Measurements from ENCODE around the gene MAP3K14.
"Not testable (repeated sequence)": the region's sequence is repeated elsewhere in the genome, so short reads cannot be mapped to it uniquely, and the experiment has no call there.

The MAP3K14 gene

DNA sequence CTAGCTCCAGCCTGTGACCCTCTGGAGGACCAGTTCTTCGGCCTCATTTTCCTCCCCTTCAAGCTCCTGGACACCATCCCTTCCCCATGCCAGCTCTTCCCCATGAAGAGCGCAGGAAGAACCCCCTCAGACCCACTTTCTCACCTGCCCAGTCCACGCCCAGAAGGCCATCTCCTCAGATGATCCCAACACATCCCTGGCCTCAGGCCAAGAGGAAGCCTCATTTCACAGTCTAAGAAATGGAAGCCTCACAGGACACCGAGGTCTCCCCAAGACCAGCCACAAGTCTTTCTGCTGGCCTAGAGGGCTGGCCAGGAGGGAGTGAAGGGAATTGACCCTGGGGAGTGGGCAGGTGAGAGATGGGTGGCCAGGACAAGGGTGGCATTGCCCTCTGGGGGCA, 62.9 kb downstream of the MAP3K14 start:
- DNase-seq = no peak

DNA sequence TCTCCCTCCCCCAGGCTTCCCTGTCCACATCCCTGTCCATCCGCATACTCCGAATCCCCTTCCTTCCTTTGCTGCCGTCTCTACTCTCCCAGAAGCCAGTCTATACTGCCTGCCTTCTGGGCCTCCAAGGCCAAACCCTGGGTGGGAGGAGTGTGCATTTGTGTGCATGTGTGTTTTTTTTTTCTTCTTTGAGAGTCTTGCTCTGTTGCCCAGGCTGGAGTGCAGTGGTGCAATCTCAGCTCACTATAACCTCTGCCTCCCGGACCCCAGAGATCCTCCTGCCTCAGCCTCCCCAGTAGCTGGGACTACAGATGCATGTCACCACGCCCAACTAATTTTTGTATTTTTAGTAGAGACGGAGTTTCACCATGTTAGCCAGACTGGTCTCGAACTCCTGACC, 63.6 kb downstream of the MAP3K14 start:
- not testable (repeated sequence) for DNase-seq

DNA sequence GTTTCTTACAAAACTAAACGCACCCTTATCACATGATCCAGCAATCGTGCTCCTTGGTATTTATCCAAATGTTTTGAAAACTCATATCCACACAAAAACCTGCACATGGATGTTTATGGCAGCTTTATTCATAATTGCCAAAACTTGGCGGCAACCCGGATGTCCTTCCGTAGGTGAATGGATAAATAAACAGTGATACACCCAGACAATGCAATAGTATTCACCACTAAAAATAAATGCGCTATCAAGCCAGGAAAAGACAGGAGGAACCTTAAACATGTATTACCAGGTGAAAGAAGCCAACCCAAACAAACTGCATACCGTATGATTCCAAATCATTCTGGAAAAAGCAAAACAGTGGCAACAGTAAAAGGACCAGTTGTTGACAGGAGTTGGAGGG, 64.9 kb downstream of the MAP3K14 start:
- no peak for DNase-seq

DNA sequence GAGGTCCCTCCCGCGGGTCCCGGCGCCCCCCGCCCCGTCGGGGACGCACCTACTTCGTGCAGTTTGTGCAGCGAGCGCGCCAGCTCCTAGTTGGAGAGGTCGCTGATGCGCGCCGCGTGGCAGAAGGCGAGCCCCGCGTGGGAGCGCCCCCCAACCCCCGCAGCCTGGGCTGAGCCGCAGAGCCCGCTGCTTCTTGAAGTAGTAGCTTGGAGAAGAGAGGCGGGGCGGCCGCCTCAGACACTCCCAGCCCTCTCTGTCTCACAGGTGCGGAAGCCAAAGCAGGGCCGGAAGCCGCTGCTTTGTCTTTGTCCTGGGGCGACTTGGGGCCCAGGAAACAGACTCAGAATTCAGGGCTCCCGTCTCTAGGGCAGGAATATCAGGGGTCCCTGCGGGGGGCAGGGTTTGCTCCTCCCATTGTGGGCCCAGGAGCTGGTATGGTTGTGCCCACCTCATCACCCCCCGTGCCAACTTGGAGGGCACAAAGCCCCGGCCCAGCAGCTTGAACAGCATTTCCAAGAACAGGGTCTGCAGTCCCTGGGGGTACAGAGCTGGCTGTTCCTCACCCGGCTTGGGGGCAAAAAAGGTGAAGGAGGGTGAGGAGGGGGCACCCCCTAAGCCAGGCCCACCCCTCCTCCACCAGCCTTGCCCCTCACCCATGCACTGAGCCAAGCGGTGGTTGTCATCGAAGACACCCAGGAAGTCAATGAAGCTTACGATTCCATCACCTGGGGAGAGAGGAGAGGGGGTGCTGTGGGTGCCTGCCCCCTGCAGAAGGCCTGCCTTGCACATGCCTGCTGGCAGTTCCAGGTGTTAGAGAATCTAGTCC, 68.5 kb downstream of the MAP3K14 start:
- DNase-seq = no peak

DNA sequence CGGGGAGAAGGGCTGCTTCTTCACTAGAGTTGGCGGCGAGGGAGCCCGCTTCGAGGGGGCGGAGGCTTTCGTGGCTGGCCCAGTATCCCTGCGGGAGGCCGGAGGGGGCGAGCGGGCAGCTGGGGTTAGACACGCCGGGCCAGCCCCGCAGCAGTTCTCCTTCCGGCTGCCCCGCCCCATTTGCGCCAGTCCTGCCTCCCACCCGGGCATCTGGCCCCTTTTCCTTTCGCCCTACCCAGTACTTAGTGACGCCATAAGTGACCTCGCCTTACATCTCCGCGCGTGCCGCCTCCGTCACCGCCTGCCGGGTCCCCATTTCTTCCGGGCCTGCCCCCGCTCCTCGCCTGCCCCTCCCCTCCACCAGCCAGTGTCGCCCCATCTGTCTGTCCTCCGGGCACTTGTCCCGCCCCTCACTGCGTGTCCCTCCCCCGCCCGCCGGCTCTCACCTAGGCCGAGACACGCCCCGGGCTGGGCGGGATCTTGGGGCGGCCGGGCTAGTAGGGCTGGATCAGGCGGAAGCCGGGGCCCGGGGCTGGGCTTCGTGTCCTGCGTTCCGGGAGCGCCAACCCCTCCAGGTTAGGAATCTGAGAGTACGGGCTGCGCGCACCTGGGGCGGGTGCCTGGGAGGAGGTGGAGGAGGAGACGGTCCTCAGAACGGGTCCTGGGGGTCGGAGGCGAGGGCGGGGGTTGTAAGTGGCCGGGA, 69.2 kb downstream of the MAP3K14 start:
- peak; percentile 40 for DNase-seq

DNA sequence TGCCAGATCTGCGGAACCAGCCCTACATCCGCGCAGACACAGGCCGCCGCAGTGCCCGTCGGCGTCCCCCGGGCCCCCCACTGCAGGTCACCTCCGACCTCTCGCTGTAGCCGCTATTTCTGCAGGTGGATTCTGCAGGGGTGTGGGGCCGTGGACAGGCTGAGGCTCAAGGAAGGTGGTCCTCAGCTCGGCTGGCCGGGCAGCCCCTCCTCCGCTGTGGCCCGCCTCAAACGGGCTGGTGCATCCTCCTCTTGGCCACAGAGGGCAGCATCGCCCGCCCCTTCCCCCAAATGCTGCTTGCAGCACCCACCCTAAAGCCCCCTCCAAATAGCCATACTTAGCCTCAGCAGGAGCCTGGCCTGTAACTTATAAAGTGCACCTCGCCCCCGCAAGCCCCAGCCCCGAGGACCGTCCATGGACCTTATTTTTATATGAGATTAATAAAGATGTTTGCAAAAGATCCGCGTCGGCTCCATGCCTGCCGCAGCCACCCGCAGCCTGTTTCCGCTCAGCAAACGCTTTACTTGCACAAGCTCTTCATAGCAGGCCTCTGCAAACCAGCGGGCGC, 69.9 kb downstream of the MAP3K14 start:
- DNase-seq = no peak

DNA sequence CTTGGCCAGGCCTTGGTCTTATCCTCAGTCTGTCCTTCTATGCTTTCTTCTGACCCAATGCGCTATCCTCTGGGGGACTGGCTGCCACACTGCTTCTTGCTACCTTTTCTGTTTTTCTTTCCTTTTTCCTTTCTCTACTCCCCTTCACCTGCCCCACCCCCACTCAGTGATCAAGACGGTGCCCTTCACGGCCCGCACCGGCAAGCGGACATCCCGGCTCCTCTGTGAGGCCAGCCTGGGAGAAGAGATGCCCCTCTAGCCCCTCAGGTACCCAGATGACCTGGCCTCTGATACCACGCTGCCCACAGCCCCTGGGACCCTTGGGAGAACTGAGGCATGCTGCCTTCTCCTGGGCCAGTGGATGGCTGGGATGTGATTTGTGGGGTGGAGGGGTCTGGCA, 70.5 kb downstream of the MAP3K14 start:
- no peak for DNase-seq

DNA sequence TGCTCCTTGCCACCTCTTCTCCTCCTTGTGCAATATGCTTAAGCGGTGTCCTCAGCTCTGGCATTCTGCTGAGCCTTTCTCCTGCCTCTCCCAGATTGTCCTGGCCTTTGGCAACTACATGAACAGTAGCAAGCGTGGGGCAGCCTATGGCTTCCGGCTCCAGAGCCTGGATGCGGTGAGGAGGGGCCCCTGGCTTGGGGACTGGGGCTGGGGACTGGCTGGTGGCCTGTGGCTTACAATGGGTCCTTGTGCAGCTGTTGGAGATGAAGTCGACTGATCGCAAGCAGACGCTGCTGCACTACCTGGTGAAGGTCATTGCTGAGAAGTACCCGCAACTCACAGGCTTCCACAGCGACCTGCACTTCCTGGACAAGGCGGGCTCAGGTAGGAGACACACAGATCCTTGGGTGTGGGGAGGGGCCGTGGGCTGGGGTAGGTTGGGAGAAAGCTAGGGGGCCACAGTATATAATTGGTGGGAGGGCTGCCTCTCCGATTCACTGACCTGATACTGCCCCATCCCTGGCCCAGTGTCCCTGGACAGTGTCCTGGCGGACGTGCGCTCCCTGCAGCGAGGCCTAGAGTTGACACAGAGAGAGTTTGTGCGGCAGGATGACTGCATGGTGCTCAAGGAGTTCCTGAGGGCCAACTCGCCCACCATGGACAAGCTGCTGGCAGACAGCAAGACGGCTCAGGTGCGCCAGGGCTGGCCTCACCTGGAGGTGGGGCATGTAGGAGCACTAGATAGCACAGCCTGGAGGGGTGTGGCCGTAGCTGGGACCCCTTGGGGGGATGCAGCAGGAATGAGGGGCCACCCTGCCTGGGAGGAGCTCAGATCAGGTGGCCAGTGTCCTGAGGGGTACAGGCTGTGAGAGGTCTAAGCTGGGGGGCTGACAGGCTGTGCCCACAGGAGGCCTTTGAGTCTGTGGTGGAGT, 71.8 kb downstream of the MAP3K14 start:
- DNase-seq = no peak

DNA sequence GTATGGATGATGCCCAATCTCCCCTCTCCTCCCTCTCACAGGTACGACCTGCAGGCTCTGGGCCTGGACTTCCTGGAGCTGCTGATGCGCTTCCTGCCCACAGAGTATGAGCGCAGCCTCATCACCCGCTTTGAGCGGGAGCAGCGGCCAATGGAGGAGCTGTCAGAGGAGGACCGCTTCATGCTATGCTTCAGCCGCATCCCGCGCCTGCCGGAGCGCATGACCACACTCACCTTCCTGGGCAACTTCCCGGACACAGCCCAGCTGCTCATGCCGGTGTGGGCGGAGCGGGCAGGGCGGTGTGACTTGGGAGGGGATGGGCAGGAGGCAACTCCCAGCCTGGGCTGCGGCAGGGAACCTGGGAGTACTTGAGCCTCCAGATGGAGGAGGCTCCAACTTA, 73.1 kb downstream of the MAP3K14 start:
- no peak for DNase-seq

DNA sequence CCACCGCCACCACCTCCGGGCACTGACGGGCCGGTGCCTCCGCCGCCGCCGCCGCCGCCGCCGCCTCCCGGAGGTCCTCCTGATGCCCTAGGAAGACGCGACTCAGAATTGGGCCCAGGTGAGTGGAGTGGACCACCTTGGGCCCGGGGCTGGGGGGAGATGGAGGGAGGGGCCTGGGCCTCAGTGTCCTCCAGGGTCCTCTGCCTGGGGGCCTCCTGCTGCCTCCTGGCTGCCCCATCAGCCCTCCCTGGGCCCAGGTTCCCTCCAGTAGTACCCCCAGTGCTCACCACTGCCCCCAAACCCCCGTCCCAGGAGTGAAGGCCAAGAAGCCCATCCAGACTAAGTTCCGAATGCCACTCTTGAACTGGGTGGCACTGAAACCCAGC, 74.8 kb downstream of the MAP3K14 start:
- DNase-seq = no peak

DNA sequence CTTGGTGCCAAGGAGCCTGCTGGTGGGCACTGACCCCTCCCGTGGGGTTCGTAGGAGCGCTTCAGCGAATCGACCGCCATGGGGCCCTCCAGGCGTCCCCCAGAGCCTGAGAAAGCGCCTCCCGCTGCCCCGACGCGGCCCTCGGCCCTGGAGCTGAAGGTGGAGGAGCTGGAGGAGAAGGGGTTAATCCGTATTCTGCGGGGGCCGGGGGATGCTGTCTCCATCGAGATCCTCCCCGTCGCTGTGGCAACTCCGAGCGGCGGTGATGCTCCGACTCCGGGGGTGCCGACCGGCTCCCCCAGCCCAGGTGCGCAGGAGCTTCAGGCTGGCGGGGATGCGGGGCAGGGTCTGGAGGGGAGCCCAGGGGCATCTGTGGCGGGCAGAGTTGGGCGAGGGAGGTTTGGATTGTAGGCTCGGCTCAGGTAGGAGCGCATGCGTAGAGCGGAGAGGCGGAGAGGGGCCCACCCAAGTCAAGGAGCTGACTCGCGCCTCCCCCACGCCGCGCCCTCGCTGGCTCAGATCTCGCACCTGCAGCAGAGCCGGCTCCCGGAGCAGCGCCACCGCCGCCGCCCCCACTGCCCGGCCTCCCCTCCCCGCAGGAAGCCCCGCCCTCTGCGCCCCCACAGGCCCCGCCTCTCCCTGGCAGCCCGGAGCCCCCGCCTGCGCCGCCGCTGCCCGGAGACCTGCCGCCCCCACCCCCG, 75.3 kb downstream of the MAP3K14 start:
- no peak for DNase-seq

DNA sequence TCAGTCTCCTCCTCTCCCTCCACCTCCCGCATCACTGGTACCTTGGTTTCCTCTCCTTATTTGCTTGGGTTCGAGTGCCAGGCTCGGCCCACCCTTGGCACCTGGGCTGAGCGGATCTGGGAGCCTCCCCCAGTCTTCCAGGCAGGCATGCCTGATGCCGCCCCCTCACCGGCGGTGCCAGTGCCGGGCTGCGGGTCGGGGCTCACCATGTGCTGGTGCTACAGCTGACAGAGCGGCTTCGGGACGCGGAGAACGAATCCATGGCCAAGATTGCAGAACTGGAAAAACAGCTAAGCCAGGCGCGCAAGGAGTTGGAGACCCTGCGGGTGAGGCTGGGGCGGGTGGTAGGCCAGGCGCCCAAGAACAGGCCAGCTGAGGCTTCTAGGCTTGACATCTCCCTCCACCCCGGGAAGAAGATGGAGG, 75.9 kb downstream of the MAP3K14 start:
- DNase-seq = no peak

DNA sequence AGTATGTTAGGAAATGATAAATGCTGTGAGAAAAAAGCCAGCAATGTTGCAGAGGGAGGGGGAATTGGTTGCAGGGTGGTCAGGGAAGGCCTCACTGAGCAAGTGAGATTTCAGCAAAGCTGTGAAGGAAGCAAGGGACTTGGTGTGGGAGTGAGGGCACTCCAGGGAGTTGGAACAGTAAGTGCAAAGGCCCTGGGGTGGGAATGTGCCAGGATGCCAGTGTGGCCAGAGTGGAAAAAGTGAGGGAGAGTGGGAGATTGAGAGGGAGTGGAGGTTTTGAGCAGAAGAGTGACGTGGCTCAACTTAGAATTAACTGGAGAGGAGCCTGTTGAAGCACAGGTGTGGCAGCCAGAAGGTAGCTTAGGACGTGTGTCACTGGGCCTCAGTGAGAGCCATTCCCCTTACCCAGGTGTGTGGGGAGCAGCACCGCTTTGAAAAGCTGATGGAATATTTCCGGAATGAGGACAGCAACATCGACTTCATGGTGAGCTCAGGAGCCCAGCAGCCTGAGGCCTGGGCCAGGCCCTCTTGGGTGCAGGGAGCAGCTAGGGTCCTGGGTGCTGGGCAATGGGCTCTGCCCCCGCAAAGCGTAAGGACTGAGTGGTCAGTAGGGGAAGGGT, 78.6 kb downstream of the MAP3K14 start:
- DNase-seq = no peak

DNA sequence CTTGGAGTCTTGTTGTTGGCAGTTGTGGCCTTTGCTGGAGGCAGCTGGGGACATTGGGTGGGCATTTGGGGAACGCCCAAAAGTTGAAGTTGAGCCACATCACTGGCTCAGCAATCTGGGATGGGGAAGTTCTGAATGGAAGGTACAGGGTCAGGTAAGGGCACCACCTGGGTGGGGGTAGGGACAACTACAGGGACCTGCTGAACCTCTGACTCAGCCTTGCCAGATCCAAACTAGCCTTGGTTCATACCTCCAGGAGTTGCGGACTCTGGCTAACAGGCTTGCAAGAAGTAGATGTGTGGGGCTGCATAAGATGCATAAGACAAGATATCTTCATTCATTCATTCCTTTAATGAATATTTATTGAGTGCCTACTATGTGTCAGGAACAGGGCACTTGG, 79.1 kb downstream of the MAP3K14 start:
- no peak for DNase-seq

DNA sequence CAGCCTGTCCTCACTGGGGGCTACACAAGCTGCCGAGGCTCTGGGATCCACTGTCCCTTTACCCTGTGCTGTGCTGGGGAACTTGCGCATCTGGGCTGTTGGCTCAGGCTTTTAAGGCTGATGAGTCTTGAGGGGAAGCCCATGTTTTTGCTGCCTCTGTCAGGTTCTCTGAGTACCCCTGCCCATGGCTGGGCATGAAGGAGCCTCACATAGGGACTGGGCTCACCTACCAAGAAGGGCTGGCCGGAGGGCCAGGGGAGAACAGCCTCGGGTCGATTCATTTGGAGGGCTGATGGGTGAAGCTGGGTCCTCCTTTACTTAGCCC, 80.6 kb downstream of the MAP3K14 start:
- DNase-seq = no peak

DNA sequence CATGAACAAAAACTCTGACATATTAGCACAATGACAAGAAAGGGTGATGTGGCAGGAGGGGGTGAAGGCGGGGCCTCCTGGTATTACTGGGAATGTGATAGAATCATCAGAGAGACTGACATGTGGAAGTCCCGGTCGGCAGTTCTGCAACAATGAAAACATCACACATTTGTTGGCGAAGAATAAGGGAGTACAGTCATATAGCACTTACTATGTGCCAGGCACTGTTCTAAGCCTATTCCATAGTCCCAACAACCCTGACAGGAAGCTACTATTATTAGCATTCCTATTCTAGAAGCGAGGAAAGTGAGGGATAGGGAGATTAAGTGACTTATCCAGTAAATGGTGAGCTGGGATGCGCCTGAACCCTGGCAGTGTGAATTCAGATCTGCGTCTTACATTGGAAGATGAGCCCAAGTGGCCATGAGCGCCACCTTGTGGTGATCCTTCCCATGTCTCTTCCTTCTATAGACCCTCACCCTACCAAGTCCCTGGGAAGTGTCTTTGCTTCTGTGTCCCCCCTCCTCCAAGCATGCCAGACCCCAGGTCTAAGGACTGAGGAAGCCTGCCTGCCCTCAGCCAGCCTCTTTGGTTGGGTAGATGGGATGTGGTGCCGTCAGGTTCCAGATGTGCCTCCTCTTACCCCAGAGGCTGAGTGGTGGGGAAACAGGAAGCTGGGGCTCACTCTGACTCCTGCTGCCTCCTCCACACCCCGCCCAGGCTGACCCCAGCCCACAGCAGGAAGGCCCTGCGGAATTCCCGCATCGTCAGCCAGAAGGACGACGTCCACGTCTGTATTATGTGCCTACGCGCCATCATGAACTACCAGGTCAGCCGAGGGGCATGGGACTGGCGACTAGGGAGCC, 81.2 kb downstream of the MAP3K14 start:
- peak; percentile 65 for DNase-seq

DNA sequence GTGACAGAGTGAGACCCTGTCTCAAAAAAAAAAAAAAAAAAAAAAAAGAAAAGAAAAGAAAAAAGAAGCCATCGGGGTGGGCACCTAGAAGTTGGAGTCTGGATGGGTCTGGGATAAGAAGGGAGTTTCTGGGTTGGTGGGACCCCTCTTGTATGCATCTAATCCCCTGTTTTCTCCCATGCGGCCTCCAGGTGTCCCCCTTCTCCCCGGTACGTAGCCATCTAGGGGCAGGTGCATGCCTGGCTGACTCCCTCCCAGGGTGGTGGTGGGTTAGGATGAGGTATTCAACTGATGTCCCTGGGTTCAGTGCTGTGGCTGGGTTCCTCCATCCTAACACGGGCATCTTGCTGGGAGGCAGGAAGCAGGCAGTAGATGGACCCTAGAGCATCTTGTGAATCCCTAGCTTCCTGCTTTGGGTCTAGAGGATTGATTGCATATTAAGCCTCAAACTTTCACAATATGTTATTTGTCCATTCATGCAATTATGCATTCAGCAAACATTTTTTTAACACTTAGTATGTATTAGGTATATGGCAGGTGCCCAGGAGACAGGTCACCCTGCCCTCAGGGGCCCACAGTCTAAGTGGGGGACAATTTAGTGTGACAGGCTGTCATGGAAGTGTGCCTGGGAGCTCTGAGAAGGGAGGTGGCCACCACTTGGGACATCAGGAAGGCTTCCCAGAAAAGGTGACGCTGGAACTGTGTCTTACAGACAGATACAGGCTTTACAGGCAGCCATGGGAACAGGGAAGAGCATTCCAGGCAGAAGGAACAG, 82.0 kb downstream of the MAP3K14 start:
- DNase-seq = no peak

DNA sequence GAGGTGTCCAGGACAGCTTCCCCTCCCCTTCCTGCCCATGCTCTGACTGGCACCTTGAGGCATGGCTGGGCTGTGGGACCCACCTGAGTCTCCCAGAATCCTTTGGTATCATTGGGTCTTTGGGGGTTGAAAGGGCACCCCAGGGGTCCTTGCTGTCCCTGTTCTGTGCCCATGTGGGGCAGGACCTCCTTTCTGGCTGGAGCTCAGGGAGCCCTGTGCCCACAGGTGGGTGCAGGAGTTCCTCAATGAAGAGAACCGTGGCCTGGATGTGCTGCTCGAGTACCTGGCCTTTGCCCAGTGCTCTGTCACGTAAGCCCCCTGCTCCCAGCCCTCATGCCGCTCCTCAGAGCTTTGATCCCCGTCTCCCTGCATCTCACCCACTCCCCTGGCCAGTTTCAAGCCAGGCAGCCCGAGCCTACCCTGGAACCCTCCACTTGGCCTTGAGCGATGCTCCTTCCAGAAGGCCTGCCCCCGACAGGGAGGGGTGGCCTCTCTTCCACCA, 83.3 kb downstream of the MAP3K14 start:
- DNase-seq = no peak

DNA sequence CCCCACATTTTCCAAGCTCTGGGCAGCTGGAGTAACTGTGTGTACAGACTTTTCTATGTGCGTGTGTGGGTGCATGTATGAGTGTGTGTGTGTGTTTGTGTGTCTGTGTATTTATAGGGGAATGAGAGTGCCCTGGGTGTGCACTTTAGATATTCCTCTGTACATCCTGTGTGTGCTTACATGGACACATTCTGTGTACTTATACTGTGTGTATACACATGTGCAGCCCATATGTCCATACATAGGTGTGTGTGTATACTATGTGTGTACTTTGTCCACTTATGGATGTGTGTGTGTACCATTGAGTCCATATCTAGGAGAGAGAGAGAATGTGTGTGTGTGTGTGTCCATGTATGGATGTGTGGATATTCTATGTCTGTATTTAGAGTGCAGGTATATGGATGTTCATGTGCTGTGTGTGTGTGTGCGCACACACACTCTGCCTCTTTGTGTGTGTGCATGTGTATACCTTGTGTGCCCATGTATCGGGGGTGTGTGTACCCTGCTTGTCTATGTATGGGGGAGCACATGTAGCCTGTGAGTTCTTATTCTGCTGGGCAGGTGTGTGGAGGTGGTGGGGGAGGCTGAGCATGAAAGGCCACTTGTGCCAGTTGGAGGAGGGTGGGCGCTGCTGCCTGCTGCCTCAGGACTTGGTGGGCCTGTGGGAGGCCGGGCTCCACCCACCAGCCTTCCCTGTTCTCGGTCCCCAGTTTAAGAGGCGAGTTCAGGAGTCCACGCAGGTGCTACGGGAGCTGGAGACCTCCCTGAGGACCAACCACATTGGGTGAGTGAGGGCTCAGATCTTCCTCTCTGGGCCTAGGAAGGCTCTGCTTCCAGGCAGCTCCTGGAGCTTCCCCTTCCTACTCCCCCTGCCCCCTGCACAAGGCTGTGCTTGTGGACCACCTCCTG, 84.1 kb downstream of the MAP3K14 start:
- DNase-seq = no peak

All from fibroblast of upper back skin (primary cell).